Measurements from ENCODE around the gene KRT33A.

The KRT33A gene

GRCh38 chr17:41315814-41316445 is 34.7 kb downstream of the KRT33A start:
- DNase-seq = no peak
- in situ Hi-C loops (cut with HindIII; ENCODE audit: low pct_ligation_motif_present, low pct_unique_long_range_greater_than_20kb, low sequenced_read_pairs) = no loop called here

DNA sequence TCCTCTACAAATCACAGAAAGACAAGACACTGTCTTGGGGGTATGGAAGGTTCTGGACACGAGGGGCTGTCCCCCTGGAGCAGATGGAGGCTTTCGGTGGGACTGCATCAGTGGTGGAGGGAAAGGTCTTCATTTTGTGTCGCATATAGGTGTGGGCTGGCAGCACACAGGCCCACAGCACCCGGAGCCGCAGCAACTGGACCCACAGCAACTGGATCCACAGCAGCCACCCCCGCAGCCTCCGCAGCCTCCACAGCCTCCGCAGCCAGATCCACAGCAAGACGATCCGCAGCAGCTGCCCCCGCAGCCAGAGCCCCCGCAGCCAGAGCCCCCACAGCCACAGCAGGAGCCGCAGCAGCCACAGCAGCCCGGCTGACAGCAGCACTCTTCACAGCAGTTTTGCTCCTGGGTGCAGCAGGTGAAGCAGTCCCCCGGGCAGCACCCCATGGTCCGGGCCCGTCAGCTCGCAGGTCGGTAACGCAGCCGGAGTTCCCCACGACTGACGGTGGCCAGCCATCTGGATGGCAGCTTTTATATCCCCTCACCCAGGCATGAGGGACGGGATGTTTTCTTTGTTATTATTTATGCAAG is 35.3 kb downstream of the KRT33A start, which contains the start of gene KRTAP17-1:
Gene KRTAP17-1, minus strand, starts transcription at position 507 of the 591 bp plus-strand sequence. Its CDS starts 60 bp downstream, at position 447.
- DNase-seq = no peak
- in situ Hi-C loops (cut with HindIII; ENCODE audit: low pct_ligation_motif_present, low pct_unique_long_range_greater_than_20kb, low sequenced_read_pairs) = no loop called here

DNA sequence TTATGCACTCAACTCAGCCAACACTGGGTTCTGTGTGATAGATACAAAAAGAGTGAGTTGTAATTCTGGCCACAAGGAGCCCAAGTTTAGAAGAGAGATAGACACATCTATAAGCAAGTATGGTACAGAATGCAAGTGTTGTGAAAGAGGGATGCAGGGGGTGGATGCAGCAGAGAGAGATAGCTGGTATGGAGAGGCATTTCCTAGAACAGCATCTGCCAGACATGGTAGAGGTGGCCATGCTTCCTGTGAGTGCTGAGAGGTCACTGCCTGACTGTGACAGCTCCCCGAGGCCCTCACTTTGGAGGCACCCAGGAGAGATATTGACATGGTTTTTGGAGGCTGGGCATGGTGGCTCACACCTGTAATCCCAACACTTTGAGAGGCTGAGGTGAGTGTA is 39.5 kb downstream of the KRT33A start:
- in situ Hi-C loops (cut with HindIII; ENCODE audit: low pct_ligation_motif_present, low pct_unique_long_range_greater_than_20kb, low sequenced_read_pairs) = no loop called here
- no peak for DNase-seq

- in situ Hi-C loops (cut with HindIII; ENCODE audit: low pct_ligation_motif_present, low pct_unique_long_range_greater_than_20kb, low sequenced_read_pairs) = no loop called here
- no peak for DNase-seq
These were observed 41.7 kb downstream of the KRT33A start, which contains the start of gene KRTAP16-1 for GRCh38 chr17:41308918-41309359. Gene KRTAP16-1 (minus strand): TSS chr17:41309309. CDS start chr17:41309253, 56 bp downstream.

- in situ Hi-C loops (cut with HindIII; ENCODE audit: low pct_ligation_motif_present, low pct_unique_long_range_greater_than_20kb, low sequenced_read_pairs) = no loop called here
- no peak for DNase-seq
These were observed 42.2 kb downstream of the KRT33A start for GRCh38 chr17:41308251-41308917.

- no peak for DNase-seq
- in situ Hi-C loops (cut with HindIII; ENCODE audit: low pct_ligation_motif_present, low pct_unique_long_range_greater_than_20kb, low sequenced_read_pairs) = no loop called here
These were observed 43.0 kb downstream of the KRT33A start for GRCh38 chr17:41307647-41308046.

GRCh38 chr17:41304091-41304490 is 46.5 kb downstream of the KRT33A start:
- in situ Hi-C loops (cut with HindIII; ENCODE audit: low pct_ligation_motif_present, low pct_unique_long_range_greater_than_20kb, low sequenced_read_pairs) = no loop called here
- DNase-seq = no peak

DNA sequence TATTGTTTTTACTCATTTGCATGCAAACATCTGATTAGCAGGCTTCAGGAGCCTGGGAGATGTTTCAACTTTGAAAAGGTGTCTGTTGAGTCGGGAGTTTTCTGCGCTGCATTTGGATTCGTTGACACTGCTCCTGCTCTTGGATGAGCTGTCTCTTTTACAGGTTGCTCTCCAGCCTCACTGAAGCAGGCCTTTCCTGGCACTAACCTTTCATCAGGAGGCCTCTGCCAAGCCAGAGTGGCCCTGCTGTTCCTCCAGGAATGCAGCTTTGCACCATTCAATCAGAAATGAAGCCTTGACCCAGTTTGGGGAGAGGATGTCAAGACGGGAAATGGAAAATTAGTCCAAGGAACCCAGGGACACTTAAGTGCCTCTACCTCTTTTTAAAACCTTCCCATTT is 47.6 kb downstream of the KRT33A start:
- in situ Hi-C loops (cut with HindIII; ENCODE audit: low pct_ligation_motif_present, low pct_unique_long_range_greater_than_20kb, low sequenced_read_pairs) = no loop called here
- no peak for DNase-seq

DNA sequence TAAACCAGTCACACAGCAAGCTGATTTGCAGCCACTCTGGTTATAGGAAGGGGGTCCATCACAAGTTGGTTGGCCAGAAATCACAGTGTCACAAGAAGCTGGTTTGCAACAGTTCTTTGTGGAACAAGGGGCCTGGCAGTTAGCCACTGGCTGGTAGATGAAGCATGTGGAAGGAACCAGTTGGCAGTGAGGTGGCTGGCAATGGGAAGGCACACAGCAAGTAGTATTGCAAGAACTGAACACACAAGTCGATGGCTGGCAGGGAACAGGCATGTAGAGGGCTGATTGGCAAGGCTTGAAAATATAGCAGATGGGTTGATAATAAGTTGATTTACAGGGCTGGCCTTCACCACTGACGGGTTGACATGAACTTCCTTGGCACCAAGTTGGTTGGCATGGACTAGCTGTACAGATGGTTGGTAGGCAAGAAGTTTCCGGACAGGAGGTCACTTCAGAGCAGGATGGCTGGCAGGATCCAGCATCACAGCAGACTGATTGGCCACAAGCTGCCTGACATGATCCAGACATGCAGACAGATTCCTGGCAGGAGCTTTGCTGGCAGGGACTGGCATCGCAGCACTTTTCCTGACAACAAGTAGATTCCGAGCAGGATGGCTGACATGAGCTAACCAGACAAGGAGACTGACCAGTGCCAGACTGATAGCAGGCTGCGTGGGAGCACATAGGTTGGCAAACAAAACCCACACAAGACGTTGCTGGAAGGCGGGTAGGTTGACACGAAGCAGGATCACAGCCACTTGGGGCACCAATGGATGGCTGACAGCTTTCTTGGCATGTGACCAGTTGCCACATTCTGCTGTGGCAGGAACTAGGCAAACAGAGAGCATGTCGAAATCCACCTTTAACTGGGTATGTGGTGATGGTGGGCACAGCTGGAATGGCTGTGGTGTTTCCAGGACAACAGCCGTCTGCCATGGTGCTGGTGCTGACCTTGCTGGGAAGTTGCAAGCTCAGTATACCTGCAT is 48.4 kb downstream of the KRT33A start, which contains the start of gene KRTAP29-1:
Gene KRTAP29-1, minus strand, starts transcription at position 936 of the 986 bp plus-strand sequence. Its CDS starts 0 bp downstream, at position 936.
- DNase-seq = no peak
- in situ Hi-C loops (cut with HindIII; ENCODE audit: low pct_ligation_motif_present, low pct_unique_long_range_greater_than_20kb, low sequenced_read_pairs) = no loop called here

DNA sequence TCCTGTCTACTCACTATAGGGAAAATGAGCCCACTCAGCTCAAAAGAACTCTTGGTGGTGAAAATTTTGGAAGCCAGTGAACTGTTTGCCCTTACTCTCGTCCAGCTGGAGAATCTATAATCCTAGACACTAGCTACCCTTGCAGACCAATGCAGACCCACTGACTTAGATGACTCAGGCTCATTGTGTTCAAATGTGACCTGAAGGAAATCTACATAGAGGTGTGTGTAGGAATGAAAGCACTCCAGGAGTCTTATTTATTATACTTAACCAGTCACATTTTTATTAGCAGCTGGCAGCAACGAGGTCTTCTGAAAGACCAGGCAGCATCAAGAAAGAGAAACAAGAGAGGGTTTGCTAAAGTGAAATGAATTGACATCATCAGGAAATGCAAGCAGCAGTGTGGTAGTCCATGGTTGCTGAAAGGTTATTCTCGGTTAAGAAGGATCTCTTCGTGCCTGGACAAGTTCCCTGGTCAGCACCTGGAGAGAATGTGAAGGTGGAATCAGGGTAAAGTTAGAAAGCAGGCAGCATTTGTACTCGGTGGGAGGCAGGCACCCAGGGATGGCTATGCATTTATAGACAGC is 49.3 kb downstream of the KRT33A start:
- in situ Hi-C loops (cut with HindIII; ENCODE audit: low pct_ligation_motif_present, low pct_unique_long_range_greater_than_20kb, low sequenced_read_pairs) = no loop called here
- no peak for DNase-seq

DNA sequence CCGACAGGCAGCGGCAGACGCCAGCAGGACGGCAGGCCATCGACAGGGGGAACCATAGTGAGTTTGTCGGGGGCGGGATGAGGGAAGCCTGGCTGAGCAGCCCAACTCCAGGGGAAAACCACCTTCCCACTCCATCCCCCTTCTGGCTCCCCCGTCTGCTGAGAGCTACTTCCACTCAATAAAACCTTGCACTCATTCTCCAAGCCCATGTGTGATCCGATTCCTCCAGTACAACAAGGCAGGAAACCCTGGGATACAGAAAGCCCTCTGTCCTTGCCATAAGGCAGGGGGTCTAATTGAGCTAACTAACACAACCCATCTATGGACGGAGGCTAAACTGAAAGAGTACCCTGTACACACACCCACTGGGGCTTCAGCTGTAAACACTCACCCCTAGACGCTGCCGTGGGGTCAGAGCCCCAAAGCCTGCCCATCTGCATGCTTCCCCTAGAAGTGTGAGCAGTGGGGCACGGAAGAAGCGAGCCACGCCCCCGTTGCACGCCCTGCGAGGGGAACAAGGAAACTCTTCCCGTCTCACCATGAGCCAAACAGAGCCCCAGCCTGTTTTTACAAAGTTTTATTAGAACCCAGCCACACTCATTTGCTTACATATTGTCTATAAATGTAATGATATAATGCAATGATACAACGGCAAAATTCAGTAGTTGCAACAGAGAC is 52.0 kb downstream of the KRT33A start:
- in situ Hi-C loops (cut with HindIII; ENCODE audit: low pct_ligation_motif_present, low pct_unique_long_range_greater_than_20kb, low sequenced_read_pairs) = no loop called here
- DNase-seq = no peak

GRCh38 chr17:41296846-41297245 is 53.8 kb downstream of the KRT33A start:
- DNase-seq = no peak
- in situ Hi-C loops (cut with HindIII; ENCODE audit: low pct_ligation_motif_present, low pct_unique_long_range_greater_than_20kb, low sequenced_read_pairs) = no loop called here

All from ACHN (cell line).